Thoracic aorta (tissue), 2 donors: Measurements from ENCODE around the gene CDKAL1. TPM values are rescaled to one million over a fixed set of nuclear protein-coding genes. Genes with fewer than 3 reads are reported as not detected.

ENCODE experiments used
- ATAC-seq: fragments of 150-250 bp; one replicate; pipeline ENCODE4 v1.8.0; 2017; ENCODE audit warnings: low read depth; ENCODE audit not compliant: insufficient number of reproducible peaks, low FRiP score
- DNase-seq: peaks from one replicate; pipeline ENCODE4 v3.0.0-alpha.2; 2020; ENCODE audit warnings: low spot score
- H3K27ac ChIP-seq, 2 donors: fragments of 200-600 bp; sonication (generic); 1 replicate in 1 of 2; 2 replicates in 1 of 2; pipeline ENCODE4 v1.5.1; 2016; ENCODE audit warnings: mild to moderate bottlenecking in 2 of 2, moderate library complexity in 2 of 2
- H3K27me3 ChIP-seq: fragments of 200-600 bp; sonication (generic); replicated peaks from 2 replicates; pipeline ENCODE4 v1.6.0; 2016; ENCODE audit warnings: mild to moderate bottlenecking; ENCODE audit not compliant: insufficient read depth
- H3K36me3 ChIP-seq: fragments of 200-600 bp; sonication (generic); one replicate; pipeline ENCODE4 v1.5.1; 2016
- H3K4me1 ChIP-seq, 2 donors: fragments of 200-600 bp; sonication (generic); 1 replicate in 1 of 2; 2 replicates in 1 of 2; pipeline versions ENCODE4 v1.5.1 to v1.6.0; 2016; ENCODE audit warnings: low read depth in 2 of 2, mild to moderate bottlenecking in 1 of 2; ENCODE audit not compliant: control insufficient read depth in 1 of 2
- H3K4me3 ChIP-seq: fragments of 200-600 bp; sonication (generic); 2 replicates; pipeline ENCODE4 v1.5.1; 2016; ENCODE audit warnings: mild to moderate bottlenecking
- H3K9me3 ChIP-seq: fragments of 200-600 bp; sonication (generic); 2 replicates; pipeline ENCODE4 v1.5.1; 2016
- total RNA-seq, 2 donors: library from RNA; depleted of rRNA; stranded (reverse); fragments of >200 nt; gene quantifications; one replicate each; pipeline versions ENCODE4 v1.1.0 to v1.2.3, GENCODE V29; 2016
- TF ChIP-seq, protein P1 (sequence below): fragments of 200-600 bp; sonication (generic); IDR thresholded peaks from one replicate; pipeline ENCODE4 v1.5.1; 2019; ENCODE audit warnings: antibody characterized with exemption

Gene CDKAL1
- total RNA-seq, 2 donors from 2014 or later, result 8.5 to 14.6 TPM

DNA sequence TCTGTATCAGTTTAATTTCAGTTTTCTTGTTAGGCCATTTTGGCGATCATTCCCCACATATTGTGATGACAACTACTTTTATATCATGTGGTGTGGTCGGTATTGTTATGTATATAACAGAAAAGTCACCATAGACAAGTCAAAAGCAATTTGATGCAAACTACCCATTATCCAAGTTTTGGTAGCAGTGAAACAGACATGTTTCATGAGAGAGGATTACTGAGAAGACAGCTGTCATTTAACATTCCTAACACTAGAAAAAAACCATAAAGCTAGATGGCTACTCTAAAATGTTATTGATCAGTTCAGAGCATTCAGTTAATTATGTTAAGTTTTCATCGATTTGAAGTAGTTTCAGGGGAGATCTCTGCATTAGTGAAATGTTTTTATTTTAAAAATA lies 597.1 kb downstream of the CDKAL1 start:
- H3K27me3 ChIP-seq, result no peaks in the 10 kb centered on the region
- no peaks in the 10 kb centered on the region for H3K9me3 ChIP-seq
- ATAC-seq (no peak), DNase-seq (no peak)
- H3K4me1 ChIP-seq, result peaks cover 28 to 47% of the 10 kb centered on the region in 2 donors
- TF ChIP-seq, protein P1, sequence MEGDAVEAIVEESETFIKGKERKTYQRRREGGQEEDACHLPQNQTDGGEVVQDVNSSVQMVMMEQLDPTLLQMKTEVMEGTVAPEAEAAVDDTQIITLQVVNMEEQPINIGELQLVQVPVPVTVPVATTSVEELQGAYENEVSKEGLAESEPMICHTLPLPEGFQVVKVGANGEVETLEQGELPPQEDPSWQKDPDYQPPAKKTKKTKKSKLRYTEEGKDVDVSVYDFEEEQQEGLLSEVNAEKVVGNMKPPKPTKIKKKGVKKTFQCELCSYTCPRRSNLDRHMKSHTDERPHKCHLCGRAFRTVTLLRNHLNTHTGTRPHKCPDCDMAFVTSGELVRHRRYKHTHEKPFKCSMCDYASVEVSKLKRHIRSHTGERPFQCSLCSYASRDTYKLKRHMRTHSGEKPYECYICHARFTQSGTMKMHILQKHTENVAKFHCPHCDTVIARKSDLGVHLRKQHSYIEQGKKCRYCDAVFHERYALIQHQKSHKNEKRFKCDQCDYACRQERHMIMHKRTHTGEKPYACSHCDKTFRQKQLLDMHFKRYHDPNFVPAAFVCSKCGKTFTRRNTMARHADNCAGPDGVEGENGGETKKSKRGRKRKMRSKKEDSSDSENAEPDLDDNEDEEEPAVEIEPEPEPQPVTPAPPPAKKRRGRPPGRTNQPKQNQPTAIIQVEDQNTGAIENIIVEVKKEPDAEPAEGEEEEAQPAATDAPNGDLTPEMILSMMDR, result no peak
- no peak overlapping the region for H3K4me3 ChIP-seq
- no peak overlapping the region for H3K27ac ChIP-seq
- no peaks in the 10 kb centered on the region for H3K36me3 ChIP-seq

DNA sequence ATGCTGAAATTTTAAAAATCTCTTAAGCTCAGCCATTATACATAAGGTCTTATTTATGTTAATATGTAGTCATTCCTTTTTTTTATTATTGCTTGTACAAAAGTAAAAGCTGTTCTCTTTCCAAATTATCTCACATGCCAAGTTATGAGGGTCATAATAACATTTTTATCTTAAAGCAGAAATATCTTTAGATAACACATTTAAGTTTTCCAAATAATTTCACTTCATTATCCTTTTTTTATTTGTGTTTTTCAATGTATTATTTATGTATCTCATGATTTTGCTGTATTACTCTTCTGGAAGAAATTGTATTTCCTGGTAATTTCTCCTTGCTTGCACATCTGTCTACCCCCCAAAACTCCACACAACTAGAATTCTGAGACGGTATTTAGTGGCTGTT lies 598.2 kb downstream of the CDKAL1 start:
- H3K36me3 ChIP-seq, result no peaks in the 10 kb centered on the region
- peaks cover 28 to 47% of the 10 kb centered on the region in 2 donors for H3K4me1 ChIP-seq
- TF ChIP-seq, protein P1, result no peak
- peak overlapping the region; percentile 35 for H3K4me3 ChIP-seq
- H3K27ac ChIP-seq, result no peak overlapping the region
- H3K9me3 ChIP-seq, result no peaks in the 10 kb centered on the region
- ATAC-seq, result no peak
- no peaks in the 10 kb centered on the region for H3K27me3 ChIP-seq
- DNase-seq, result no peak

DNA sequence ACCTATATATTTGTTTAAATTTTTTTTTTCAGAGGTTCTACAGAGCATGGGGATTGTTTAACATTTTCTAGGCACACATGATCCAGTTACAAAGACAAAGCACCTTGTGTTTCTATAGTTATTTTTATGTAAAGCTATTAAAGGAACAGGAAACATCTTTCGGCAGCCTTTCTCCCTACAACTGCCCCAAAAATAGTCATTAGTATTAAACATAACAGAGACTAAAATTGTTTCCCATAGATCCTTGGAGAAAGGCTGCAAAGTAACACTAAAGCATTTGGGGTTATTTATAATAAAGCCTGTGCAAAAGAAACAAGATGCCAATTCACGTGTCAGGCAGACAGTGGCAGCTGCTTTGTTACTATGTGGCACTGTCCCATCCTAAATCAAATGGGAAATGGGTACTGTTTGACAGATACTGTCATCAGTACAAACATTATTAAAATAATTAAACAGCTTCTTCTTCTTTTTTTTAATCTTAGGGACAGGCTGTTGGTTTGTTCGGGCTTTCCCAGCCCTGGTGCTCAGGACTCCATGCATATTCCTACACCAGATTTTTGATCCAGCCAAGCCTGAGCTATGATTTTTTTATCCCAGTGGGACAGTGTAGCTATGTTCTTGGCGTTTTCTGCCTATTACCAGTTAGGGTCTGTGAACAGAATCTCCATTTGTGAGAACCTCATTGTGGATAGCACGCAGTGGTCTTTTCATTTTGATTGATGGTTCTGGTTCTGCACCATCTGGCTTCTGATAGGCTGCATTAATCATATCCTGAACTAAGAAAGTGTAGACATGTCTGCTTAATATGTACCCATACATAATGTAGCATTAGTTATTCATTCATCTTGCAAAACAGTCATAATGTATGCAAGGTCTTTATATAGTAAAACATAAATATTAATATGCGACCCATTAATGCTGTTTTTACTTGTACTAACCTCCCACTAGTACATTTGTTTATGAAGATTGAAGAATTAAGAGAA lies 598.9 kb downstream of the CDKAL1 start:
- peak overlapping the region; percentile 35 for H3K4me3 ChIP-seq
- ATAC-seq, result no peak
- DNase-seq, result no peak
- no peak overlapping the region for H3K27ac ChIP-seq
- peaks cover 28 to 47% of the 10 kb centered on the region in 2 donors for H3K4me1 ChIP-seq
- no peaks in the 10 kb centered on the region for H3K36me3 ChIP-seq
- no peaks in the 10 kb centered on the region for H3K9me3 ChIP-seq
- TF ChIP-seq, protein P1, result no peak
- H3K27me3 ChIP-seq, result no peaks in the 10 kb centered on the region

DNA sequence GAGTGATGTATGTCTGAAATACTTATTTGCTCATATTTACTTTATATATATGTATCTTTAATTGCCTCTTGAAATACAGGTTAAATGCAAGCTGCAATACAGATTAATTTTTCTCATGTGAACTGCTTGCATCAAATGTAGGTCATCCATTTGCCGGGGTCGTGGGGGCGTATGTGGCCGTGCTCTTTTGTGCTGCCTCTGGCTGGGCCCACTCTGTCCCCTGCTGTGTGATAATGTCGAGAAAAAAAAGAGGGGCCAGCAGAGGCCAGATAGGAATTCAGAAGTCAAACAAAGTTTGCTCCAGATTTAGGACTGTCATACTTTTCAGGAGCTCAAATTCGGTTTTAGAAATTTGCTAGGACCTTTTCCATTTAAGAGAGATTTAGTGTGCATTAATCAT lies 599.6 kb downstream of the CDKAL1 start:
- H3K4me3 ChIP-seq, result no peak overlapping the region
- DNase-seq, result no peak
- TF ChIP-seq, protein P1, result no peak
- H3K27ac ChIP-seq, result no peak overlapping the region
- no peaks in the 10 kb centered on the region for H3K36me3 ChIP-seq
- no peak for ATAC-seq
- peaks cover 23 to 47% of the 10 kb centered on the region in 2 donors for H3K4me1 ChIP-seq
- H3K9me3 ChIP-seq, result no peaks in the 10 kb centered on the region
- H3K27me3 ChIP-seq, result no peaks in the 10 kb centered on the region

DNA sequence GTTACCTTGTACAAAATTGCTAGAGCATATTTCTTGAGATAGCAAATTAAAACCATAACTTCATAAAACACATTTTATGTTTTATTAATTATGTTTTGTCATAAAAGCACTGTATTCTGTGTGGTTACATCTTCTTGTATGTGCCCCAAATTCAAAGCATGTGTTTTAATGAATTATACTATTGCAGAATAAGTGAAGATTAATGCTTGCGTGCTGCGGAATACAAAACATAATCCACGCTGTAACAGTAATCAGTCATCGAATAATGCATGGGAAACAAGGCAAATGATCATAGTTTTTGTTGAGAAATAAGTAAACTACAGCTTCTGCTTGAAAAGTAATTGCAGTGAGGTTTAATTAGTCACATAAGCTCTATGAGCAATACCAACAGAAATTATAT lies 600.1 kb downstream of the CDKAL1 start:
- DNase-seq, result no peak
- Histone ChIP-seq H3K27me3 (no peaks in the 10 kb centered on the region), H3K4me1 (peaks cover 21 to 44% of the 10 kb centered on the region in 2 donors), H3K4me3 (no peak overlapping the region), H3K27ac (no peak overlapping the region), H3K9me3 (no peaks in the 10 kb centered on the region), H3K36me3 (no peaks in the 10 kb centered on the region)
- no peak for ATAC-seq
- TF ChIP-seq, protein P1, result no peak
